Heart right ventricle (tissue), 16 donors: ENCODE results near the gene TCL1B. TPM values are rescaled to one million over a fixed set of nuclear protein-coding genes. Genes with fewer than 3 reads are reported as not detected.

Experiments used
- ATAC-seq, 8 donors: fragments of 200-7000 bp; cut with Tn5 transposase; one replicate each; pipeline ENCODE4 v1.9.1; 2020; ENCODE audit warnings: mild to moderate bottlenecking in 8 of 8, moderate library complexity in 8 of 8, moderate number of reproducible peaks in 1 of 8
- DNase-seq, 2 donors: peaks; one replicate each; pipeline ENCODE4 v3.0.0-alpha.2; 2020
- H3K27ac ChIP-seq, 10 donors: fragments of 200-600 bp; sonication (generic) in 2 of 10; one replicate each; pipeline versions ENCODE4 v1.5.0 to v1.8.0; 2020 to 2022; ENCODE audit warnings: mild to moderate bottlenecking in 3 of 10
- H3K27me3 ChIP-seq, 7 donors: fragments of 200-600 bp; one replicate each; pipeline ENCODE4 v1.8.0; 2021 to 2022; ENCODE audit warnings: mild to moderate bottlenecking in 2 of 7
- H3K36me3 ChIP-seq, 9 donors: fragments of 200-600 bp; sonication (generic) in 1 of 9; one replicate each; pipeline versions ENCODE4 v1.5.0 to v1.8.0; 2020 to 2022; ENCODE audit warnings: mild to moderate bottlenecking in 2 of 9
- H3K4me1 ChIP-seq, 9 donors: fragments of 200-600 bp; sonication (generic) in 1 of 9; one replicate each; pipeline versions ENCODE4 v1.5.0 to v1.8.0; 2020 to 2022; ENCODE audit warnings: mild to moderate bottlenecking in 4 of 9
- H3K4me3 ChIP-seq, 10 donors: fragments of 200-600 bp; sonication (generic) in 2 of 10; one replicate each; pipeline versions ENCODE4 v1.5.0 to v1.8.0; 2020 to 2022; ENCODE audit warnings: mild to moderate bottlenecking in 7 of 10, moderate library complexity in 2 of 10
- H3K9me3 ChIP-seq, 11 donors: fragments of 200-600 bp in 10 of 11; sonication (generic) in 2 of 11; one replicate each; pipeline versions ENCODE4 v1.5.0 to v1.8.0; 2013 to 2022; ENCODE audit warnings: mild to moderate bottlenecking in 2 of 11, control low read depth in 1 of 11, moderate library complexity in 1 of 11
- CTCF ChIP-seq, 9 donors: fragments of 200-600 bp; sonication (generic) in 2 of 9; IDR thresholded peaks; one replicate each; pipeline versions ENCODE4 v1.5.0 to v1.8.0; 2021 to 2022; ENCODE audit warnings: antibody characterized with exemption in 9 of 9, mild to moderate bottlenecking in 5 of 9, moderate library complexity in 1 of 9
- WGBS, 2 donors: extraction: QIAGEN DNeasy Blood & Tissue Kit; methylation state at CpG; one replicate each; pipeline ENCODE4 v1.1.7; 2013; ENCODE audit warnings: inconsistent platforms in 1 of 2; 5-methylcytosine and 5-hydroxymethylcytosine counted together
- intact Hi-C, 10 donors: fragments of 100-400 bp; cut with DNase I; formaldehyde crosslinking; loops; one replicate each; pipeline versions ENCODE4 v1.11.1 to v1.14.2; 2022
- polyA plus RNA-seq, 2 donors: library from polyadenylated mRNA; stranded (reverse); fragments of 200-250 nt; gene quantifications; one replicate each; pipeline ENCODE4 v1.2.3, GENCODE V29; 2013
- total RNA-seq, 10 donors: library from RNA; stranded (reverse); fragmentation: NEBNext Ultra II Directional in 3 of 10; extraction: Animal tissue kit (Norgen Biotek cat#: 25700) in 3 of 10; gene quantifications; one replicate each; pipeline versions ENCODE4 v1.2.1 to v1.2.4, GENCODE V29; 2021 to 2023
- donor health status: Arrhythmogenic right ventricular cardiomyopathy.
- donor health status: ischemic (EF 13 %, LVEDD 7.1; RV severe dilation, severe dysfunction).
- donor health status: healthy with polysubstance abuse.
- donor health status: DM: no; HTN: yes; CAD: no.
- donor health status: DM: no; HTN: no; CAD: no.
- donor health status: ischemic (EF 25% LVEDD 6.9; RV normal size, moderate dysfunction).
- donor health status: ischemic (EF 25% LVEDD 5.7; RV mildly dilated, moderate dysfunction).
- donor health status: healthy.
- donor health status: DM: yes; HTN: yes; CAD: no.
- donor health status: Ischemic cardiomyopathy.
- donor health status: ischemic (EF 35%, LVEDD 5.7; RV mildly dilated, moderate dysfunction).
- donor health status: nonischemic (EF 11% LVEDD 7.7; RV severe dilation, severe dysfunction).
- donor health status: DM: yes; HTN: yes; CAD: no.
- donor health status: PGD.
- donor health status: ischemic (EF 29% LVEDD 5.4; RV normal size, mild dysfunction).
- donor health status: nonischemic (EF 23%, LVEDD 6.1; RV moderate dilation, normal function).

Gene TCL1B
- total and polyA plus RNA-seq, 12 donors, result not detected

GRCh38 chr14:95741781-95742180 is 55.6 kb downstream of the TCL1B start:
- H3K27me3 ChIP-seq, result peaks cover 0 to 9% (median under 1%) of the 10 kb centered on the region in 7 donors
- DNase-seq (no peak), ATAC-seq (no peak)
- H3K4me1 ChIP-seq, result no peaks in the 10 kb centered on the region
- WGBS, 2 donors, result 85 to 93% methylated on average over 4 of the region's 4 CpGs
- H3K36me3 ChIP-seq, result no peaks in the 10 kb centered on the region
- intact Hi-C loops, result no loop called here
- TF ChIP-seq CTCF (IDR thresholded peaks at IDR 0.05), result no peak
- H3K4me3 ChIP-seq, result no peak overlapping the region
- no peak overlapping the region for H3K27ac ChIP-seq
- H3K9me3 ChIP-seq, result peaks cover 0 to 9% (median 0%) of the 10 kb centered on the region in 11 donors

Other genes starting within 250 kb of the TCL1B start
- 10 to 100 TPM in 5 of 10 donors, 1 to 10 TPM in 5; 4.8 to 15.4 (median 10.4) TPM for gene SYNE3, start 169.8 kb upstream of the TCL1B start, total RNA-seq
- 1 to 10 TPM; 1.5 to 5.3 TPM for gene SYNE3, start 169.8 kb upstream of the TCL1B start, polyA plus RNA-seq
- gene GLRX5, start 151.4 kb upstream of the TCL1B start, total RNA-seq, result 100 to 1,000 TPM in 2 of 10 donors, 10 to 100 TPM in 8; 69.9 to 121 (median 91.8) TPM
- 10 to 100 TPM; 49.8 to 66.6 TPM for gene GLRX5, start 151.4 kb upstream of the TCL1B start, polyA plus RNA-seq
- gene TCL1A, start 27.7 kb downstream of the TCL1B start, total RNA-seq, result under 1 TPM in 1 of 10 donors, not detected in 9; 0.58 TPM
- under 1 TPM in 1 of 2 donors, not detected in 1; 0.33 TPM for gene TCL1A, start 27.7 kb downstream of the TCL1B start, polyA plus RNA-seq
- gene TUNAR, start 190.4 kb downstream of the TCL1B start, total RNA-seq, result not detected
- not detected for gene TUNAR, start 190.4 kb downstream of the TCL1B start, polyA plus RNA-seq